ENCODE measurements around the gene RASGRP3.

DNA sequence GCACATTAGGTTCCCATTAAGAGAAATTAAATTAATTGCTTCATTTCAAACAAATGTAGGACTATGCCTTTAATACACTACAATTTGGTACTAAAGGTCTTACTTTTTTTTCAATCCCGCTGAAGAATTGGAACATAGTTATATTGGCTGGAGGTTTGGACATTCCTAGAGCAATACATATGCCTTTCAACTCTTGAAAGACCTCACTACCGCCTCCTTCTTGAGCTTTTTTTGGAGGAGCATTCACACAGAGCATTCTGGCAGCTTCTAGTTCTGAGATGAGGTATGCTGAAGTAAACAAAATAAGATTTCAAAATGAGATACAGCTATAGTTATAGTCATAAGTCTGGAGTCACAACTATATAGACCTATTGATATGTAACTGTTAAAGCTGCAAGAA lies 111.8 kb downstream of the RASGRP3 start:
- TF ChIP-seq, protein P1, sequence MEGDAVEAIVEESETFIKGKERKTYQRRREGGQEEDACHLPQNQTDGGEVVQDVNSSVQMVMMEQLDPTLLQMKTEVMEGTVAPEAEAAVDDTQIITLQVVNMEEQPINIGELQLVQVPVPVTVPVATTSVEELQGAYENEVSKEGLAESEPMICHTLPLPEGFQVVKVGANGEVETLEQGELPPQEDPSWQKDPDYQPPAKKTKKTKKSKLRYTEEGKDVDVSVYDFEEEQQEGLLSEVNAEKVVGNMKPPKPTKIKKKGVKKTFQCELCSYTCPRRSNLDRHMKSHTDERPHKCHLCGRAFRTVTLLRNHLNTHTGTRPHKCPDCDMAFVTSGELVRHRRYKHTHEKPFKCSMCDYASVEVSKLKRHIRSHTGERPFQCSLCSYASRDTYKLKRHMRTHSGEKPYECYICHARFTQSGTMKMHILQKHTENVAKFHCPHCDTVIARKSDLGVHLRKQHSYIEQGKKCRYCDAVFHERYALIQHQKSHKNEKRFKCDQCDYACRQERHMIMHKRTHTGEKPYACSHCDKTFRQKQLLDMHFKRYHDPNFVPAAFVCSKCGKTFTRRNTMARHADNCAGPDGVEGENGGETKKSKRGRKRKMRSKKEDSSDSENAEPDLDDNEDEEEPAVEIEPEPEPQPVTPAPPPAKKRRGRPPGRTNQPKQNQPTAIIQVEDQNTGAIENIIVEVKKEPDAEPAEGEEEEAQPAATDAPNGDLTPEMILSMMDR (IDR thresholded peaks at IDR 0.05; ENCODE audit: extremely low read depth in 1 of 2, insufficient read depth in 1 of 2, low read depth in 1 of 2, low read length in 2 of 2), result no peak
- no peak for TF ChIP-seq EZH2 (IDR thresholded peaks at IDR 0.05; ENCODE audit: borderline replicate concordance, low read depth, low read length, severe bottlenecking)
- TF ChIP-seq, protein P2, sequence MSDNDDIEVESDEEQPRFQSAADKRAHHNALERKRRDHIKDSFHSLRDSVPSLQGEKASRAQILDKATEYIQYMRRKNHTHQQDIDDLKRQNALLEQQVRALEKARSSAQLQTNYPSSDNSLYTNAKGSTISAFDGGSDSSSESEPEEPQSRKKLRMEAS (IDR thresholded peaks at IDR 0.05; ENCODE audit: insufficient read depth, insufficient read length), result no peak
- no peak for TF ChIP-seq POLR2AphosphoS5 (IDR thresholded peaks at IDR 0.05; ENCODE audit: insufficient read depth, low read depth, low read length)
- TF ChIP-seq POLR2A (IDR thresholded peaks at IDR 0.05; ENCODE audit: low read depth, low read length), result no peak
- no peak for TF ChIP-seq JUN (IDR thresholded peaks at IDR 0.05; ENCODE audit: borderline replicate concordance, insufficient read depth, insufficient read length, low read depth)
- no peak for TF ChIP-seq MYC (IDR thresholded peaks at IDR 0.05; ENCODE audit: low read depth, low read length)

Data from endothelial cell of umbilical vein (primary cell).